Left ventricle myocardium superior (tissue), 1 donor: ENCODE results near the gene EMX2. TPM values are rescaled to one million over a fixed set of nuclear protein-coding genes. Genes with fewer than 3 reads are reported as not detected.

ENCODE experiments used
- ATAC-seq: fragments of 200-7000 bp; cut with Tn5 transposase; one replicate; pipeline ENCODE4 v1.9.1; 2020; ENCODE audit warnings: mild to moderate bottlenecking, moderate library complexity
- DNase-seq: peaks from one replicate; pipeline ENCODE4 v3.0.0-alpha.2; 2020
- intact Hi-C: fragments of 100-400 bp; cut with micrococcal nuclease; formaldehyde crosslinking; loops from one replicate; pipeline ENCODE4 v1.11.0; 2022
- total RNA-seq: library from RNA; stranded (reverse); fragmentation: NEBNext Ultra II Directional; extraction: Animal tissue kit (Norgen Biotek cat#: 25700); gene quantifications from one replicate; pipeline ENCODE4 v1.2.1, GENCODE V29; 2021
- donor health status: DM: no; HTN: yes; CAD: no; lungs with severe emphysema.

The EMX2 gene
- total RNA-seq, 1 donor from 2014 or later, result 0.42 TPM

GRCh38 chr10:117530791-117531190 is 11.8 kb upstream of the EMX2 start:
- DNase-seq, result no peak
- intact Hi-C loops, result no loop called here
- no peak for ATAC-seq

DNA sequence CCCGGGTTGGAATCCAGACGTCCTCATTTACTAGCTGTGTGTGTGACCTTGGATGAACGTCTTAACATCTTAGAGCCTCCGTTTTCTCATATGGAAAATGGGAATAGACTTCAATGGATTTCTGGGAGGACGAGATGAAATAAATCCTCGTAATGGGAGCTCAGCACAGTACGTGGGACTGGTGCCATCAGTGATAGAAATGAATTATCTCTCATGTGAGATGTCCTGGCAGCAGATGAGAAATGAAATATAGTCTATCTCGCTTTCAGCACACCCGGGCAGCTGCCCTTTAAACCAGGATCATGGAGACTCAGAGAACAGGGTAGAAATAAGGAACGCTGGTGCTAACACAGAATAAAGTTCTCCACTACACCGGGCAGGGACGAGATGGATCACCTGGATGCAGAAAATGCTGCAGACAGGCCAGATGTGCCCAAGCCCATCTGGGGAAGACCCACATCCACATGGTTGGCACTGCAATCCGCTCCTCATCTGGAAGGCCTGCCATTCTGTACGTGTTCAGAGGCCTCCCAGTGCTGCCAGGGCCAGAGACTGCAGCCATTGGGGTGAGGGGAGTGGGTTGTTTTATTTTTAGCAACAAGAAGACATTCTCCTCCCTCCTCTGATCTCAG is 11.1 kb upstream of the EMX2 start:
- intact Hi-C loops, result no loop called here
- no peak for ATAC-seq
- DNase-seq, result no peak

- DNase-seq (no peak), ATAC-seq (no peak)
- intact Hi-C loops, result no loop called here
Measured at GRCh38 chr10:117532003-117532385, 10.6 kb upstream of the EMX2 start.

DNA sequence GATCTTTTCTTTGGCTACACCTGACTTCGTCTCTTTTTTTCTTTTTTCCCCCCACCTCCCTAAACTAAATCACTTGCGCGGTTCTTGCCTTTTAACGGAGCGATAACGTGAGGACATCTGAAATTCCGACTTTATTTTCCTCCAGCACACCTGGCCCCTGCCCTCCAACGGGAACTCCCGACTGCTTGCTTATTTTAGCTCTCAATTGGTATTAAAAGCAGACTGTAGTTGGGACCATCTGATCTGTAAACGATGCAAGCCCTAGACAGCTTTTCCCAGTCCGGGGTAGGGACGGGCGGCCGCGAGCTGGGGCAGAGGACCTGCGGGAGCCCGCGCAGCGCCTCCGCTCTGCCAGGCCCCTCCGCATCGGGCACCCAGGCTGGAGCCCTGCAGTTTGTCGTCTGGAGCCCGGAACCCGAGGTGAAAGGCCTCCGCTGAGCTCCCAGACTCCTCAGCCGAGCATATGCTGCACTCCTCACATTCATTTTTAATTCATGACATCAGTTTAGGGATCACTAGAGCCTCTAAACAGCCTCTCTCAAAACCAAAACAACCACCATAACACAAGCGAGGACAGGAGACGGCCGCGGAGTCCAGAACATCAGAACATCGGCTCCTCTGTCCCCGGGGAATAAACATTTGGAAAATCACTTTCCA is 10.0 kb upstream of the EMX2 start:
- intact Hi-C loops, result no loop called here
- DNase-seq (no peak), ATAC-seq (no peak)

DNA sequence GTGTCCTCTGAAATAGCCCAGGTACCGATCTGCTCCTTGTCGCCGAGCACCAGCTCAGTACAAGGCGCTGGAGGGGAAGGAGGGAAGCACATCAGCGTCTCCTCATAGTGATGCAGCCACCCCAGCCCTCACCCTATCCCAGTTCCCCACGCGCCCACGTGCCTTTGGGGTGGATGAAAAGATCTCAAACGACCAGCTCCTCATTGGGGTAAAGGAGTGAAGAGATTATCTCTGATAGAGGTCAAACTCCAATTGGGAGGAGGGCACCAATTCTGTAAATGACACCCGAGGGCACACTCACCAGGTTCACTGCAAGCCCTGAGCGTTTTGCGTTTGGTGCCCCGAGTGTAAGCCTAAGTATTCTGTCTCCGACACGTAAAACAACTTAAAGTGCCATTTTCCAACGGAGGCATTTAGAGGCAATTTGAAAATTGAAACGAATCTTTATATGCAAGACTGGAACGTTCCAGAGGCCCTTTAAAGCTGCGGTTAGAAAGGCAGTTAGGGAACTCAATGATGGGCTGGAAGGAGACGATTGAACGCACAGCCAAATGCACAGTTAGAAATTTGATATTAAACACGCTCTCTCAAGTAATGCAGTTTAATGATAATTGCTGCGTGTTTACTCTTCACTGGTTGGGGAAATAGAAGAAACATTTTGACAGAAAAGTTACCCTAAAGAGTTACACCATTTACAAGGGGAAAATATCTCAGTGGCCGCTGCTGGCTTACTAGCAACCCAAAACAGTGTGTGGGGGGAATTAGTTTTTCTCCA is 8.9 kb upstream of the EMX2 start:
- intact Hi-C loops, result no loop called here
- DNase-seq (no peak), ATAC-seq (no peak)

DNA sequence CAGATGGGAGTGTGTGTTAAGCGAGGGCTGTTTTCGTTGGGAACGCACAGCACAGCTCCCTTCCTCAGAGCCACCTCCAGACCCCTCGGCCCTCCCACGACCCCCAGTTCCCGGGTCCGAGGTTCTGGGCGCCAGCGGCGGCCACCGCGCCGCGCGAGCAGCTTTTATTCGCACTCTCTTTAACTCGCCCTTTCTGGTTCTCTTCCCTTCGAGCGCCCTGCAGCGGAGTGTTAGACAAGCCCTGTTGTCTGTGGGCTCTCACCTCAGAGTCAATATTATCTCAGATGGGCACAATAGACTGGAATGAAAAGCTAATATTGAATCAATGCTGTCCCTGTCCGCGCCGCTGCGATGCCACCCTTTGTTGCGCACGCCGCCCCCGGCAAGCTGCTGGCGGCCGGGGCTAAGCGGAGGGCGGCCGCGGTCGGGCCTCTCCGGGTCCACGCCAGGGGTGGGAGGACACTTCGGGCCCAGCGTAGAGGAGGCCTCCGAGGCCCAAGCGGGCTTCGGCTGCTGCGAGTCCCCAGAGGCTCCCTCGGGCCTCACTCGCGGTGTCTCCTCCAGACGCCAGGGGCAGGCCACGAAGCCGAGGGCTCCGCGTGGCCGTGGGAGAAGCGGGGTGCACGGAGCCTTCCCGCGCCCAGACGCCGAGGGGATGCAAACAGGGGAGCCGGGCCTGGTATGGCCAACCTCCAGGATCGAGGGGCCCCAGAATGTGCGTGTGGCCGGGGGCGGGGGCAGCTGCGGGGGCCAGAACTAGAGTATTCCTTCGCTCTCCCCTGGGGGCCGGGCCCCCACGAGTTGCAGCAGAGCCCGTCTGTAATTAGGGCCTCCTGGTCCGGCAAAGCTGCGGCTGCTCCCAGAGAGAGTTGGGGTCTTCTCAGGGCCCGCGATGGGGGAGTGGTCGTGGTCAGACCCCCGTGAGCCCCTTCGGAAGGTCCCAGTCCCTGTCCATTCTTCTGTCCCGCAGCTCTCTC is 7.9 kb upstream of the EMX2 start:
- intact Hi-C loops, result no loop called here
- ATAC-seq, result peak; percentile 17

DNA sequence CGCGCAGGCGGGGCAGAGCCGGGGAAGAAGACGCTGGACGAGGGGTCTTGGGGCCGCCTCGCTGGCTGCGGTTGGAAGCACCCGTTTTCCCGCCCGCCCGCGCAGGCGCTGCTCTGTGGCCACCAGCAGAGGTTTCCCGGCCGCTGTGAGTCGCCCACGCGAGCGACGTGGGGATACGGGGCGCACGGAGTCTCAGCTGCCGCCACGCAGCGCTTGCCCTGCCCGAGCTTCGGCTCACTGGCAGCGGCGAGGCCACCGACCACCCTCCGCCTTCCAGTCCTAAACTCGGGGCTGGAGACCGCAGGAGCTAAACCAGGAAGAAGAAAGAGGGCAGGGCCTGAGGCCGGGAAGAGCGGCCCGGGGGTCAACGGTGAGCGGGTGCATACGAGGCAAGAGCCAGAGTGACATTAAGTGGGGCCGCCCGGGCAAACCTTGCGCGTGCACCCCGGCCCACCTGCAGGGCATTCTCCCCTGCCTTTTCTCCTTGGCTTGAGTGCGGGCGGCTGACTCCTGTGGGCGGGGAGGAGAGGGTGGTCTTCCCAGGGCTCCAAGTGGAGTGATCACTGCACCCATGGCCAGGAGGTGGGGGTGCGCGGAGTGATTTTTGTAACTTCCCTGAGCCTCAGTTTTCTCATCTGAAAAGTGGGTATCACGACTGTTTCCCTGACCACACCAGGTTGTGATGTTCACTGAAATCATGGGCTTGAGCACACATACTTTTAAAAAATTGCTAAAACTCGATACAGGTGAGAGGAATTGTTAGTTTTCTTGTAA is 7.1 kb upstream of the EMX2 start:
- no peak for DNase-seq
- ATAC-seq, result peak; percentile 26
- intact Hi-C loops, result no loop called here

More for the DNA sequence above, 7.9 kb upstream of the EMX2 start:
- no peak for DNase-seq

- intact Hi-C loops, result no loop called here
- DNase-seq (no peak), ATAC-seq (no peak)
Measured at GRCh38 chr10:117536072-117536865, 6.3 kb upstream of the EMX2 start.

DNA sequence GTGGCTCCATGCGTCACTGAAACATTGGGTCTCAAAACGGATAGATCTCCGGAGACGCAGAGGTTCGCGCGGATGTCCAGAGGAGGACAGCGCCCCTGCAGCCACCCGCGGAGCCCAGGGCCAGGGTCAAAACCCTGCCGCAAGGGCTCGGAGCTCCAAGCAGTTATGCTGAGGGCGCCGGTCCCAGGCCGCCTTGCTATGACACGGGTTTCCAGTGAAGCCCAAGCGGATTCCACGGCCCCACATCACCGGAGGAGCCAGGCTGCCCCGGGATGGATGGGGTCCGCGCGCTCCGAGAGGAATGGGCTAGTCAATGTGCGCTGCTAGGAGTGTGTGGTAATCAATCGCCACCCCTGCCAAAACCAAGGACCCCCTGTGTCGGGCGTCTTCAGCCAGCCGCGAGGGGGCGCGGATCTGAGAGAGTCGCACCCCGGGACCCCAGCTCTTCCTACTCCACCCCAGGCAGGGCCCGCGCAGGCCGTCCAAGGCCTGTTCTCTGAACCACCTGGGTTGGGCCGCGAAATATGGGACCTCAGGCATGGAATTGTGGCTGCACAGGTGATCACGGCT is 5.6 kb upstream of the EMX2 start:
- DNase-seq, result no peak
- no peak for ATAC-seq
- intact Hi-C loops, result no loop called here

- DNase-seq (peak; percentile 61), ATAC-seq (peak; percentile 82)
- intact Hi-C loops, result no loop called here
Measured at GRCh38 chr10:117537436-117537903, 5.1 kb upstream of the EMX2 start.

DNA sequence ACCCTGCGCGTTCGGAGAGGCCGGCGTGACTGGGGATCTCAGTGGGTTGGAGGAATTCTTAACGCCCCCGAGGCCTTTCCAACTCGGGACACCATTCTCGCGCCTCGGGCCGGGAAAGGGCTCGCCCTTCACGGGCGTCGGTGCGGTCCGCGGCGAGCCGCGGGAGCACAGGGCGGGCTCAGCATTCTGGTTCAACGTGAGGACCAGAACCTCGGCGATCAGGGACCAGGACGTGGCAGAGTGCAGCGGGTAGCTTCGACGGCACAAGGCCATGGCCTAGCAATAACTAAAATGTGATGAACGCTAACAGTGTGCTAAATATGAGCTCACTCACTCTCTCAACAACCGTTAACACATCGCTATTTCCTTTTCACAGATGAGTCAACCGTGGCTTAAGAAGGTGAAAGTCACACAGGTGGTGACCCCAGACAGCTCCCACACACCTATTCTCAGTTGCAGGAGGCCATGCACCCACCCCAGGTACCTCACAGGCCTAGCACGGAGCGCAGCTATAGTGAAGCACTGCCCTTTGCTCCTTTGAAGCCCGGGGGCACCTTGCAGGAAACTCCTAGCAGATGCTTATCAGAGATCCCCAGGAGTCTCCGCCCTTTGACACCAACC is 4.5 kb upstream of the EMX2 start:
- ATAC-seq (peak; percentile 38), DNase-seq (no peak)
- intact Hi-C loops, result no loop called here

- ATAC-seq, result no peak
Measured at GRCh38 chr10:117539361-117539773, 3.2 kb upstream of the EMX2 start.

DNA sequence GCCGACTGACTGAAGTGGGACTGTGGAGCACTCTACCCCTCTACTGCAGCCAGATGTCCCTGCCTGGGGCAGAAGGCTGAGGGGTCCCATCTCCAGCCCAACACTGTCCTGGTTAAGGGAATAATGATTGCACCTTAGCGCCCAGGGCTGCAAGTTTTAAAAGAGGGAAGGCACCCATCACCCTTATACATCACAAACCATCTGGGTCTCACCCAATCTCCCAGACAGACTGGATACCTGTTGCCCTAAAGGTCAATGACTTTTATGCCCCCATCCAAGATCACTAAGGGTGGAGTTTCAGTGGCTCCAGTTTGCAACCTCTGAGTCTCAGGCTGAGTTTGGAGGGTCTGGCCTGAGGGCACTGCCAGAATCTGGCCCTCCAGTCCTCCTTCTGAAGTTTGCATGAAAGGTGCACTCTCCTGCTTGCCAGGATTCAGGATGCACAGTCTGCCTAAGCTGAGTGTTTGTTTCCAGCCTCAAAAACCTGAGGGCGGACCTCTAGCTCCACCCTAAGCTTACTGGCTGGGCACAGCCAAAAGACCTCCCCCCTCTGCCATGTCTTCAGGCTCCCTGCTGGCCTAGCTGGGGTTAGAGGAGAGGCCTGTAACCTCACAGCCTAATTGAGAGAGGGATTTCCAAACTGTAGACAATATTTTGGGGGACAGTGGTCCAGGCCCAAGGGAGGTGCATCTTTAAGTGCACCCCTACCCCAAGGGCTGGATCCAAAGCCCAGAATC is 2.5 kb upstream of the EMX2 start:
- no peak for ATAC-seq
- DNase-seq, result no peak
- intact Hi-C loops, result no loop called here

More at GRCh38 chr10:117539361-117539773, 3.2 kb upstream of the EMX2 start:
- DNase-seq, result no peak
- intact Hi-C loops, result no loop called here

GRCh38 chr10:117540640-117541404 is 1.7 kb upstream of the EMX2 start:
- DNase-seq (no peak), ATAC-seq (no peak)
- intact Hi-C loops, result no loop called here

DNA sequence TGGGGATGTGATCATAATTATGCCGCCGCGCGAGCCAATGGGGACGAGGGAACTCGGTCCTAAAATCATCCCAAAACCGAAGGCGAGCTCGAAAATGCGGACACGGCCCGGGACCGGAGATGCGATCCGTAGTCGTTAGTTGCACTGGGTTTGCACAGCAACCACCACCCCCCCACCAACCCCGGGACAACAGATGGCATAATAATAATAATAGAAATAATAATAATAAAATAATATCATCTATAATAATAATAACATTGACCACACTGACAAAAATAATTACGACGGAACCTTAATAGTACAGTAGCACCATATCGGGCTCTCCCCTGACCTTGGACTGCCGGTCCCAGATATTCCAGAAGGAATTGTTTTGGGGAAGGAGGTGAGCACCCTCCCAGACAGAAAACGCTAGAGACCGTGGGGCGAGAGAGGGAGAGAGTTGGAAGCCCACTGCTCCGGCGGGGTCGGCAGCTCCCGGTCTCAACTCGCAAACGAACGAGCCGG is 1.1 kb upstream of the EMX2 start:
- DNase-seq (no peak), ATAC-seq (no peak)
- intact Hi-C loops, result no loop called here
